A673 (cell line): ENCODE data around the gene MARK3. TPM values are rescaled to one million over a fixed set of nuclear protein-coding genes. Genes with fewer than 3 reads are reported as not detected.
"Not testable (repeated sequence)": the region's sequence is repeated elsewhere in the genome, so short reads cannot be mapped to it uniquely, and the experiment has no call there.

Experiments used
- BruUV-seq: library from RNA; stranded (reverse); fragments of 400-500 nt; replicated peaks from 2 replicates; lab custom pipeline; 2021; lab: Mats Ljungman, UMichigan
- CTCF ChIA-PET: fragments of 300-600 bp; sonication (Branson Sonifier 250); formaldehyde crosslinking; loops from one replicate; lab custom pipeline; 2022; ENCODE audit warnings: antibody characterized with exemption; lab: Charles Lee
- POLR2A ChIA-PET: fragments of 300-600 bp; sonication (Branson Sonifier 250); formaldehyde crosslinking; loops from one replicate; lab custom pipeline; 2022; ENCODE audit warnings: antibody characterized with exemption; ENCODE audit not compliant: low non-redundant PET; lab: Charles Lee
- DNase-seq: peaks from one replicate; pipeline ENCODE4 v3.0.0-alpha.2; 2015; ENCODE audit warnings: low spot score
- H3K27ac ChIP-seq: fragments of 200-600 bp; sonication (generic); 2 replicates; pipeline ENCODE4 v1.5.1; 2016; ENCODE audit warnings: mixed run types, low read depth, mild to moderate bottlenecking, mixed read lengths, antibody characterized with exemption, low read length; ENCODE audit not compliant: poor library complexity, severe bottlenecking
- H3K27me3 ChIP-seq: fragments of 200-600 bp; sonication (generic); replicated peaks from 2 replicates; pipeline ENCODE4 v1.6.1; 2017; ENCODE audit warnings: mixed run types, low read depth, mild to moderate bottlenecking, mixed read lengths, antibody characterized with exemption, low read length; ENCODE audit not compliant: insufficient read depth, poor library complexity
- H3K36me3 ChIP-seq: fragments of 200-600 bp; sonication (generic); 2 replicates; pipeline ENCODE4 v1.6.1; 2016; ENCODE audit warnings: mixed run types, mild to moderate bottlenecking, mixed read lengths, antibody characterized with exemption, low read length; ENCODE audit not compliant: insufficient read depth, poor library complexity, severe bottlenecking
- H3K4me1 ChIP-seq: fragments of 200-600 bp; sonication (generic); 2 replicates; pipeline ENCODE4 v1.6.1; 2017; ENCODE audit warnings: mixed run types, mild to moderate bottlenecking, mixed read lengths, antibody characterized with exemption, low read length; ENCODE audit not compliant: insufficient read depth, poor library complexity, severe bottlenecking
- H3K4me3 ChIP-seq: fragments of 200-600 bp; sonication (generic); 2 replicates; pipeline ENCODE4 v1.5.1; 2016; ENCODE audit warnings: low read depth, mixed run types, mild to moderate bottlenecking, mixed read lengths, low read length; ENCODE audit not compliant: poor library complexity, severe bottlenecking
- H3K9me3 ChIP-seq: fragments of 200-600 bp; sonication (generic); 2 replicates; pipeline ENCODE4 v1.6.1; 2016; ENCODE audit warnings: mixed run types, low read depth, mild to moderate bottlenecking, mixed read lengths, antibody characterized with exemption, low read length; ENCODE audit not compliant: poor library complexity, severe bottlenecking
- CTCF ChIP-seq: fragments of 300-800, 200-600 bp; sonication (generic); conservative IDR thresholded peaks from 2 replicates; pipeline ENCODE4 v1.5.1; 2017; ENCODE audit warnings: low read depth, mild to moderate bottlenecking, antibody characterized with exemption, low read length, moderate library complexity, mixed read lengths
- EZH2 ChIP-seq: fragments of 200-600 bp; sonication (generic); IDR thresholded peaks from 2 replicates; pipeline ENCODE4 v1.6.1; 2017; ENCODE audit warnings: borderline replicate concordance, low read depth, mild to moderate bottlenecking, mixed read lengths, antibody characterized with exemption, low read length; ENCODE audit not compliant: poor library complexity, severe bottlenecking
- intact Hi-C: fragments of 100-400 bp; cut with micrococcal nuclease; formaldehyde crosslinking; loops from one replicate; pipeline ENCODE4 v1.10.0; 2022; ENCODE audit not compliant: unreplicated experiment
- total RNA-seq: library from RNA; stranded (reverse); gene quantifications from 2 replicates; pipeline ENCODE4 v1.2.3, GENCODE V29; 2021

The MARK3 gene
- total RNA-seq, 1 experiment from 2014 or later: 94.4 TPM

GRCh38 chr14:103356024-103356682 is 29.1 kb upstream of the MARK3 start:
- ChIA-PET CTCF (no interaction called here), POLR2A (no interaction called here)
- Histone ChIP-seq H3K27me3 (no peaks in the 10 kb centered on the region), H3K27ac (no peak overlapping the region), H3K4me3 (no peak overlapping the region), H3K9me3 (no peaks in the 10 kb centered on the region), H3K36me3 (no peaks in the 10 kb centered on the region), H3K4me1 (no peaks in the 10 kb centered on the region)
- no TSS peak for BruUV-seq
- TF ChIP-seq EZH2 (no peak), CTCF (no peak)
- intact Hi-C loops: no loop called here
- DNase-seq: no peak

GRCh38 chr14:103357552-103357951 is 27.7 kb upstream of the MARK3 start:
- H3K4me1 ChIP-seq, H3K27ac ChIP-seq, H3K9me3 ChIP-seq, CTCF ChIA-PET, H3K36me3 ChIP-seq, BruUV-seq, POLR2A ChIA-PET, H3K27me3 ChIP-seq, intact Hi-C loops, H3K4me3 ChIP-seq, DNase-seq: not testable (repeated sequence)

GRCh38 chr14:103360548-103360947 is 24.7 kb upstream of the MARK3 start:
- no peak overlapping the region for H3K27ac ChIP-seq
- no peak overlapping the region for H3K4me3 ChIP-seq
- ChIA-PET CTCF (no interaction called here), POLR2A (no interaction called here)
- intact Hi-C loops: no loop called here
- DNase-seq: no peak
- BruUV-seq: no TSS peak
- TF ChIP-seq CTCF (no peak), EZH2 (no peak)
- no peaks in the 10 kb centered on the region for H3K4me1 ChIP-seq
- peaks cover 11% of the 10 kb centered on the region for H3K9me3 ChIP-seq
- no peaks in the 10 kb centered on the region for H3K36me3 ChIP-seq
- no peaks in the 10 kb centered on the region for H3K27me3 ChIP-seq

- Histone ChIP-seq H3K4me1 (no peaks in the 10 kb centered on the region), H3K9me3 (peaks cover 11% of the 10 kb centered on the region), H3K27ac (no peak overlapping the region), H3K36me3 (no peaks in the 10 kb centered on the region), H3K4me3 (no peak overlapping the region), H3K27me3 (no peaks in the 10 kb centered on the region)
- DNase-seq: no peak
- intact Hi-C loops: no loop called here
- ChIA-PET POLR2A (no interaction called here), CTCF (interaction anchor here (0.6 kb wide), 1 partner anchor 731 kb away, joined by 3 read pairs; no protein-coding TSS in a partner anchor)
- BruUV-seq: no TSS peak
- TF ChIP-seq CTCF: no peak
- no peak for TF ChIP-seq EZH2
Observed at GRCh38 chr14:103361867-103362266, 23.3 kb upstream of the MARK3 start.
